OCI-LY1 (cell line): ENCODE measurements around the gene MPO.

Source experiments
- H2AFZ ChIP-seq: fragments of 200-600 bp; sonication (generic), shearing (Covaris generic); 2 replicates; pipeline ENCODE4 v1.6.0; 2014; ENCODE audit warnings: antibody characterized with exemption, mild to moderate bottlenecking, low read length
- H3F3A ChIP-seq: fragments of 200-600 bp; sonication (generic), shearing (Covaris generic); 2 replicates; pipeline ENCODE4 v1.6.0; 2014; ENCODE audit warnings: mild to moderate bottlenecking, antibody characterized with exemption, low read length, moderate library complexity; ENCODE audit not compliant: insufficient read depth
- H3K27ac ChIP-seq: fragments of 200-600 bp; sonication (generic); 2 replicates; pipeline ENCODE4 v1.5.1; 2014; ENCODE audit warnings: low read length, mixed run types, mild to moderate bottlenecking, low read depth; ENCODE audit not compliant: poor library complexity, severe bottlenecking
- H3K27me3 ChIP-seq: fragments of 200-600 bp; sonication (generic); 2 replicates; pipeline ENCODE4 v1.6.0; 2014; ENCODE audit warnings: antibody characterized with exemption, mild to moderate bottlenecking, low read length, moderate library complexity; ENCODE audit not compliant: insufficient read depth
- H3K36me3 ChIP-seq: fragments of 200-600 bp; sonication (generic); 2 replicates; pipeline ENCODE4 v1.6.1; 2014; ENCODE audit warnings: mild to moderate bottlenecking, antibody characterized with exemption, low read length, moderate library complexity, mixed read lengths; ENCODE audit not compliant: insufficient read depth
- H3K4me1 ChIP-seq: fragments of 200-600 bp; sonication (generic); 2 replicates; pipeline ENCODE4 v1.5.1; 2014; ENCODE audit warnings: mild to moderate bottlenecking, low read length, moderate library complexity; ENCODE audit not compliant: insufficient read depth, severe bottlenecking
- H3K4me2 ChIP-seq: fragments of 200-600 bp; sonication (generic), shearing (Covaris generic); 2 replicates; pipeline ENCODE4 v1.6.1; 2014; ENCODE audit warnings: low read length
- H3K4me3 ChIP-seq: fragments of 200-600 bp; sonication (generic); 2 replicates; pipeline ENCODE4 v1.5.1; 2014; ENCODE audit warnings: low read length, low read depth, mild to moderate bottlenecking, mixed read lengths; ENCODE audit not compliant: poor library complexity, severe bottlenecking
- H3K79me2 ChIP-seq: fragments of 200-600 bp; shearing (Covaris generic); 2 replicates; pipeline ENCODE4 v1.6.1; 2016; ENCODE audit warnings: mixed run types, low read length, mixed read lengths; ENCODE audit not compliant: insufficient read depth
- H3K9ac ChIP-seq: fragments of 200-600 bp; sonication (generic), shearing (Covaris generic); 2 replicates; pipeline ENCODE4 v1.6.1; 2014; ENCODE audit warnings: mild to moderate bottlenecking, low read length, mixed read lengths
- H3K9me2 ChIP-seq: fragments of 200-600 bp; sonication (generic), shearing (Covaris generic); 2 replicates; pipeline ENCODE4 v1.6.1; 2014; ENCODE audit warnings: low read depth, mild to moderate bottlenecking, low read length, mixed read lengths
- H3K9me3 ChIP-seq: fragments of 200-600 bp; shearing (Covaris generic); 2 replicates; pipeline ENCODE4 v1.6.1; 2014; ENCODE audit warnings: low read length, mixed read lengths
- H4K20me1 ChIP-seq: fragments of 200-600 bp; sonication (generic), shearing (Covaris generic); 2 replicates; pipeline ENCODE4 v1.6.0; 2016; ENCODE audit warnings: mild to moderate bottlenecking, low read length; ENCODE audit not compliant: insufficient read depth
- CTCF ChIP-seq: fragments of 200-600 bp; sonication (generic), shearing (Covaris generic); IDR thresholded peaks from 2 replicates; pipeline ENCODE4 v1.5.1; 2017; ENCODE audit warnings: mild to moderate bottlenecking, antibody characterized with exemption, low read length, moderate library complexity, mixed read lengths
- EZH2 ChIP-seq: fragments of 200-600 bp; sonication (generic), shearing (Covaris generic); IDR thresholded peaks from 2 replicates; pipeline ENCODE4 v1.8.0; 2017; ENCODE audit warnings: borderline replicate concordance, mixed run types, mild to moderate bottlenecking, antibody characterized with exemption, low read length, moderate library complexity, mixed read lengths

MPO gene

GRCh38 chr17:58322581-58323185 is 41.9 kb upstream of the MPO start:
- Histone ChIP-seq H3F3A (0 out of 2 replicates have a peak, but pooled peaks cover 1% of the 10 kb centered on the region), H2AFZ (no peak overlapping the region), H3K27me3 (no peaks in the 10 kb centered on the region), H4K20me1 (no peaks in the 10 kb centered on the region), H3K79me2 (no peaks in the 10 kb centered on the region), H3K9me2 (no peaks in the 10 kb centered on the region), H3K4me3 (no peak overlapping the region), H3K36me3 (0 out of 2 replicates have a peak, but pooled peaks cover 11% of the 10 kb centered on the region), H3K4me2 (no peak overlapping the region), H3K4me1 (peaks cover 19% of the 10 kb centered on the region), H3K9me3 (no peaks in the 10 kb centered on the region), H3K27ac (no peak overlapping the region), H3K9ac (no peak overlapping the region)
- TF ChIP-seq EZH2 (no peak), CTCF (no peak)

GRCh38 chr17:58321571-58322525 is 41.1 kb upstream of the MPO start:
- H3K36me3 ChIP-seq = 0 out of 2 replicates have a peak, but pooled peaks cover 11% of the 10 kb centered on the region
- no peak overlapping the region for H3K4me2 ChIP-seq
- no peaks in the 10 kb centered on the region for H3K79me2 ChIP-seq
- H3K27me3 ChIP-seq = no peaks in the 10 kb centered on the region
- no peaks in the 10 kb centered on the region for H3K9me2 ChIP-seq
- H4K20me1 ChIP-seq = no peaks in the 10 kb centered on the region
- H3K27ac ChIP-seq = no peak overlapping the region
- TF ChIP-seq EZH2 (no peak), CTCF (no peak)
- H3K4me3 ChIP-seq = no peak overlapping the region
- peaks cover 19% of the 10 kb centered on the region for H3K4me1 ChIP-seq
- H2AFZ ChIP-seq = no peak overlapping the region
- no peak overlapping the region for H3K9ac ChIP-seq
- H3K9me3 ChIP-seq = no peaks in the 10 kb centered on the region
- no peaks in the 10 kb centered on the region for H3F3A ChIP-seq

GRCh38 chr17:58320570-58321323 is 40.0 kb upstream of the MPO start:
- no peaks in the 10 kb centered on the region for H3K79me2 ChIP-seq
- no peak overlapping the region for H3K4me2 ChIP-seq
- H3K27me3 ChIP-seq = no peaks in the 10 kb centered on the region
- peaks cover 12% of the 10 kb centered on the region; the same call in 1 of the 2 replicates for H3K36me3 ChIP-seq
- H3K4me3 ChIP-seq = no peak overlapping the region
- H3F3A ChIP-seq = no peaks in the 10 kb centered on the region
- H3K9me2 ChIP-seq = no peaks in the 10 kb centered on the region
- H3K4me1 ChIP-seq = peaks cover 19% of the 10 kb centered on the region
- no peak overlapping the region for H3K27ac ChIP-seq
- H3K9me3 ChIP-seq = no peaks in the 10 kb centered on the region
- no peak overlapping the region for H2AFZ ChIP-seq
- no peaks in the 10 kb centered on the region for H4K20me1 ChIP-seq
- TF ChIP-seq CTCF (no peak), EZH2 (no peak)
- H3K9ac ChIP-seq = no peak overlapping the region
